ENCODE measurements around the gene ERMARD.

The ERMARD gene

DNA sequence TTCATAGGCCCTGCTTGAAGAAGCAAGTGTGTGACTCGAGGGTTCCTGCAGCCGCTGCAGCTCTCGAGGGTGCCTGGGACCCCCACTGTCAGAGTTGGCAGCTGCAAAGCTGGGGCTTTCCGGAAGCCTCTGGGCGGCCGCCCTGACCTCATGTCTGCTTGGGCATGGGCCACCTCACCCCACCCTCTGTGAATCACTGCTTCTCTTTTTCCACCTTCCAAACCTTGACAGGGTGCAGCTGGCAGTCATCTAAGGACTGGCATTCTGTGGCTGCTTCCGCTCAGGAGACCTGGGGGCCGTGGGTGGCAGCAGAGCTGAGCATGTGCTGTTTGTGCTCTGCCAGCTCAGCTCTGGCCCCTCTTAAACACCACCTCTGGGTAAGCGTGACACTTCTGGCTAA, 32.0 kb downstream of the ERMARD start:
- Histone ChIP-seq H3K4me1 (ENCODE audit: control insufficient read depth, insufficient read depth, low read length) (no peaks in the 10 kb centered on the region), H3K36me3 (ENCODE audit: control insufficient read depth, insufficient read depth, low read length) (no peaks in the 10 kb centered on the region), H3K4me3 (ENCODE audit: low read length) (no peak overlapping the region), H3K27ac (ENCODE audit: low read length) (no peak overlapping the region), H3K27me3 (ENCODE audit: control insufficient read depth, insufficient read depth, low read length) (no peaks in the 10 kb centered on the region), H3K9me3 (ENCODE audit: control insufficient read depth, insufficient read depth, low read length) (no peaks in the 10 kb centered on the region)
- no peak for DNase-seq (ENCODE audit: low read depth, low spot score)
- WGBS (ENCODE audit: insufficient coverage, insufficient read length): no CpG with 5 or more reads among the region's 9 CpGs

DNA sequence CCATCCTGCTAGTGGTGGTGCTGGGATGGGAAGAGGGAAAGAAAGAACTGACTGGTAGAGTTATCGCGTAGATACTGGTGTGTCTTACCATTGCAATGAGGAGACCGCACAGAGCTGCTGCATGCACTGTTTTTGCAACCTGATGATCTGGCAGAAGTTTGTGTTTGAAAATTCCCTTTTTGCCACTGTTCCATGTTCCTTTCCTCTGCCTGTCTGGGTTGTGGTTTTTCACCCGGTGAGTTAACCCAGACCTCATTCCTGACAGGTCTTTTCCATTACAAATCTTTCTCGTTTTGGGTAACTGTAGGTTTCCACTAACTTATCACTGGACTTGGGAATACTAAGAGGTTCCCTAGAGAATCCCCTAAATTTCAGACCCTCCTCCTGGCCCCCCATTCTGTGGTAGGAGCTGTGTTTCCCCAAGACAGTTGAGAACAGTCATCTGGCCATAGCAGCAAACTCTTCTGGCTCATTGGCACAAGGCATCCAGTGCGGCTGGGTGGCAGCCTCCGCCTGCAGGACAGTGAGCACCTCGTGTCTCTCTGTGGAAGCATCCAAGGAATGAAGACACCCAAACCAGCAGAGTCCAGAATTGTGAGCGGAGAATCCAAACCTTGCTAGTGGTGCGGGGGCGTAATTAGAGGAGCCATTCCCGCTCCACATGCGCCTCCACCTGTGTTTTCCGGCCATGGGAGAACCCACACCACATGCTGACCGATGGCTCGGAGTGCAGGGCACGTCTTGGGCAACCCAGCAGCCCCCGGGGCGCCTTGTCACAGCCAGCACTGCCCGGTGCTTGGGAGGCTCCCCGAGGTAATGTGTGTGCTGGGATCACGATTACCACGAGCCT, 32.8 kb downstream of the ERMARD start:
- no peaks in the 10 kb centered on the region for H3K4me1 ChIP-seq (ENCODE audit: control insufficient read depth, insufficient read depth, low read length)
- WGBS (ENCODE audit: insufficient coverage, insufficient read length): no CpG with 5 or more reads among the region's 23 CpGs
- no peaks in the 10 kb centered on the region for H3K27me3 ChIP-seq (ENCODE audit: control insufficient read depth, insufficient read depth, low read length)
- H3K36me3 ChIP-seq (ENCODE audit: control insufficient read depth, insufficient read depth, low read length): no peaks in the 10 kb centered on the region
- DNase-seq (ENCODE audit: low read depth, low spot score): no peak
- no peak overlapping the region for H3K27ac ChIP-seq (ENCODE audit: low read length)
- H3K9me3 ChIP-seq (ENCODE audit: control insufficient read depth, insufficient read depth, low read length): no peaks in the 10 kb centered on the region
- H3K4me3 ChIP-seq (ENCODE audit: low read length): no peak overlapping the region

DNA sequence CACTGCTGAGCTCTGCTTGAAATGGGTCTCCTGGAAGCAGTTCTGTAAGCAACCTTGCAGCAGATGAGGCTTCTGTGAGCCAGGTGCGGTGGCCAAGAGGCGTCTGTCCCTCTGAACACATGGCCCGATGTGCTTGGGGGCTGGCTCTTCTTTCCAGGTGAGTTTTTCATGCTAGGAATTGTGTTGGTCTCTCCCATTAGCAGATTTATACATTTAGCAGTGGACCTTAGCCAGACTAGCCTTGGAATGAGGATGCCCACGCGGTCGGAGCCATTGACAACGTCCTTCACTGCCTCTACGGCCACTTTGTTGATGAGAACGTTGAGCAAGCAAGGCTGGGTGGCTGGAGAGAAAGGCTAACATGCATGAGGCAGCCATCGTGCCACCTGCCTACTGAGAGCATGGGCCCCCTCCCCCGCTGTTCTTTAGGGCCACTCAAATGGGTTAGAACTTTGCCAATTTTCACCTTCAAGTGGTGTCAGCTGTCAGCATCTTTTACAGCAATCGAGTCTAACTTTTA, 33.5 kb downstream of the ERMARD start:
- no peak overlapping the region for H3K4me3 ChIP-seq (ENCODE audit: low read length)
- WGBS (ENCODE audit: insufficient coverage, insufficient read length): no CpG with 5 or more reads among the region's 12 CpGs
- no peak overlapping the region for H3K27ac ChIP-seq (ENCODE audit: low read length)
- no peaks in the 10 kb centered on the region for H3K9me3 ChIP-seq (ENCODE audit: control insufficient read depth, insufficient read depth, low read length)
- H3K27me3 ChIP-seq (ENCODE audit: control insufficient read depth, insufficient read depth, low read length): no peaks in the 10 kb centered on the region
- no peaks in the 10 kb centered on the region for H3K36me3 ChIP-seq (ENCODE audit: control insufficient read depth, insufficient read depth, low read length)
- no peak for DNase-seq (ENCODE audit: low read depth, low spot score)
- H3K4me1 ChIP-seq (ENCODE audit: control insufficient read depth, insufficient read depth, low read length): no peaks in the 10 kb centered on the region

DNA sequence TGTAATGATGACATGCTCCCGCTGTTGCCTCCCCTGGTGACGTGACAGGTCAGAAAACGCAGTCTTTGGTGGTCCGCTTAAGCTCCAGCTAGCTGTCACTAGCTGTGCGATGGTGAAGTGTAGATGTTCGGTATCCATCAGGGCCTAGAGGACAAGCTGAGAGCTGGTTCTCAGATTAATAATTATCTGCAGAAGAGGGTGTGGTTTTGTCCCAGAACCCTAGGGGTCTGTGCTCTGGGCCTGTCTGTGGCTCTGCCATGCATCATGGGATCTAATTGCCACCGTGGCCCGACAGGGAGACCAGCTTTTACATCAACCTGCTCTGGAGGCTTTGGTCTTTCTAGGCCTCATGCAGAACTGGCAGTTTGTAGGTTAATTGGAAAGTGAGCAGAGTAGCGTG, 34.1 kb downstream of the ERMARD start:
- WGBS (ENCODE audit: insufficient coverage, insufficient read length): no CpG with 5 or more reads among the region's 9 CpGs
- H3K4me1 ChIP-seq (ENCODE audit: control insufficient read depth, insufficient read depth, low read length): no peaks in the 10 kb centered on the region
- no peak overlapping the region for H3K27ac ChIP-seq (ENCODE audit: low read length)
- DNase-seq (ENCODE audit: low read depth, low spot score): no peak
- no peak overlapping the region for H3K4me3 ChIP-seq (ENCODE audit: low read length)
- H3K27me3 ChIP-seq (ENCODE audit: control insufficient read depth, insufficient read depth, low read length): no peaks in the 10 kb centered on the region
- H3K9me3 ChIP-seq (ENCODE audit: control insufficient read depth, insufficient read depth, low read length): no peaks in the 10 kb centered on the region
- no peaks in the 10 kb centered on the region for H3K36me3 ChIP-seq (ENCODE audit: control insufficient read depth, insufficient read depth, low read length)

DNA sequence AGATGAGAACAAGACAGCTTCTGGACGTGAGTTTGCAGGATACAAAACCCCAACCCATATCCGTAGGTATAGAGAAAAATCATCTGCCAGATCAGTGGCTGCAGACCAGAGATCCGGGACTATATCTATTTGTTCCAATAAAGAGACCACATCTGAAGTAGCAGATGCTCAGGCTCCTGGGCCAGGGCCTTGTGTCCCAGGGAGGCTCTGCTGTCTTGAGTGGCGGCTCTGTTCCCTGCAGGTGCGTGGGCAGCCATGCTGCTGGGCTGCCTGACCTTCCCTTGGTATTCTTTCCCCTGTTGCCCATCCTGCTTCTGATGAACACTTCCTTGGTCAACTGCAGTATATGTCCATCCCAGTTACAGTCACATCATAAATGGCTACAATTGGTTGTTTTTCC, 34.9 kb downstream of the ERMARD start:
- no peak overlapping the region for H3K27ac ChIP-seq (ENCODE audit: low read length)
- no CpG with 5 or more reads among the region's 5 CpGs for WGBS (ENCODE audit: insufficient coverage, insufficient read length)
- no peak for DNase-seq (ENCODE audit: low read depth, low spot score)

DNA sequence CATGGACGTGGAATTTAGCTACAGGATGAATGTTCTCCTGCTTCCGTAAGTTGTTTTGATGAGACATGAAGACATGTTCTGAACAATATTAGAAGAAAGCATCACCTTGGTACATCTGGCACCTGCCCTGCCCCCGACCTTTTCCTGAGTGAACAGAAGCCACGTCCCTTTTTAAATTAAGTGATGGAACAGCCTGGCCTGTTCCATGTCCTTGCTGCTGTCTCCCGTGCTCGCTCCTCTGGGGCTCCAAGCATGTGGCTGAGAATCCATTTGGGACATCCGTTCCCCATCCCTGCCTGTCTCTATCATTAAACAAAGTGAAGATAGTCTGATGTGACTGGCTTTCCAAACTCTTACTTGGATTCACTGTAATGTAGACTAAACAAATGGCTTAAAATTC, 36.4 kb downstream of the ERMARD start:
- Histone ChIP-seq H3K9me3 (ENCODE audit: control insufficient read depth, insufficient read depth, low read length) (no peaks in the 10 kb centered on the region), H3K27ac (ENCODE audit: low read length) (no peak overlapping the region), H3K4me3 (ENCODE audit: low read length) (no peak overlapping the region), H3K36me3 (ENCODE audit: control insufficient read depth, insufficient read depth, low read length) (no peaks in the 10 kb centered on the region), H3K4me1 (ENCODE audit: control insufficient read depth, insufficient read depth, low read length) (no peaks in the 10 kb centered on the region), H3K27me3 (ENCODE audit: control insufficient read depth, insufficient read depth, low read length) (no peaks in the 10 kb centered on the region)
- WGBS (ENCODE audit: insufficient coverage, insufficient read length): no CpG with 5 or more reads among the region's 7 CpGs
- DNase-seq (ENCODE audit: low read depth, low spot score): no peak

More for the DNA sequence above, 34.9 kb downstream of the ERMARD start:
- Histone ChIP-seq H3K27me3 (ENCODE audit: control insufficient read depth, insufficient read depth, low read length) (no peaks in the 10 kb centered on the region), H3K4me3 (ENCODE audit: low read length) (no peak overlapping the region), H3K4me1 (ENCODE audit: control insufficient read depth, insufficient read depth, low read length) (no peaks in the 10 kb centered on the region), H3K9me3 (ENCODE audit: control insufficient read depth, insufficient read depth, low read length) (no peaks in the 10 kb centered on the region), H3K36me3 (ENCODE audit: control insufficient read depth, insufficient read depth, low read length) (no peaks in the 10 kb centered on the region)

DNA sequence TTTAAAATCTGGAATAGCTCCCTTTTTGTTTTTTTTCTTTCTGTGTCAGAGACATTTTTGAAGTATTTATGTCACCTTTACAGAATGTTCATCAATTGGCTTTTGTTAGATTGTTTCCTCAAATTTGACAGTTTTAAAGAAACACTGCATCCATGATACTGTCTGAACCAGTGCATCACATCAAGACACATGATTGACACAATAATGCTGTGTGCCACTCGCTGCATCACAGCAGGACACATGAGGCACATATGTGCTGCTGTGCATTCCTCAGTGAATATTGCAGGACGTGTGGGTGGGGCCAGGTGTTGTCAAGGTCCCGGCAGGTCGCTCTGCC, 37.4 kb downstream of the ERMARD start:
- Histone ChIP-seq H3K27ac (ENCODE audit: low read length) (no peak overlapping the region), H3K27me3 (ENCODE audit: control insufficient read depth, insufficient read depth, low read length) (no peaks in the 10 kb centered on the region), H3K9me3 (ENCODE audit: control insufficient read depth, insufficient read depth, low read length) (no peaks in the 10 kb centered on the region), H3K4me1 (ENCODE audit: control insufficient read depth, insufficient read depth, low read length) (no peaks in the 10 kb centered on the region), H3K4me3 (ENCODE audit: low read length) (no peak overlapping the region), H3K36me3 (ENCODE audit: control insufficient read depth, insufficient read depth, low read length) (no peaks in the 10 kb centered on the region)
- DNase-seq (ENCODE audit: low read depth, low spot score): no peak
- WGBS (ENCODE audit: insufficient coverage, insufficient read length): no CpG with 5 or more reads among the region's 4 CpGs

DNA sequence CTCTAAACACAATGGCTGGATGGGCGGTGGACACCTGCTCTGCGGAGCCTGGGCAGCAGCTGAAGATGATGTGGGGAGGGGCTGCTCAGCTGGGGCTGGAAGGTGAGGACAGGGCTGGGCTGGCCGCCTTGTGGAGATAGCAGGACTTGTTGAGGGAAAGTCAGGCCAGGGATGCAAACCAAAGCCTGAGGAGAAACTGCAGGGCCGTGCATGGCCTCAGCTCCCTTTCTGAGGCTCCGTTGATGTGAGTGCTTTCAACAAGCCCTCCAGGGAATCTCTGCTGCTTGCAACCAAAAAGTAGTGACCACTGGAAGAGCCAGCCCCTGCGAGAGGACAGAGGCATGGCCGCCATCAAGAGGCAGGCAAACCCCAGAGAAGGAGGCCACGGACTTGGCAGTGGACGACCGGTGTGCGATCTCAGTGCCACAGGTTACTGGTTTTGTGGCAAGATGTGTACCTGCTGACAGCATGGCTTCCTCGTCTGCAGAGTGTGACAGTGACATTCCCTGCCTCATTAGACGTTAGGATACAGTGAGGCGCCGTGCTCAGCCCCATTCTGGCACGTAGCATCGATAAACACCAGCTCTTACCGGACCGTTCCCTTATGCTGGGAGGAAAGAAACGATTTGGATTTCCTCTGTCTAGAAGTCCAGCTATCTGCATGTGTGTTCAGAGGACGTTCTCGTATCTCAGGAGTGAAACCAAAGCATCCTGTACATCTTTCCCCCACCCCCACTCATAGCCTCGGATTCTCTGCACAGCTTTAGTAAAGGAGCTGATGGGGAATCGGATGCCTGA, 37.9 kb downstream of the ERMARD start:
- H3K4me3 ChIP-seq (ENCODE audit: low read length): no peak overlapping the region
- H3K36me3 ChIP-seq (ENCODE audit: control insufficient read depth, insufficient read depth, low read length): no peaks in the 10 kb centered on the region
- DNase-seq (ENCODE audit: low read depth, low spot score): no peak
- H3K9me3 ChIP-seq (ENCODE audit: control insufficient read depth, insufficient read depth, low read length): no peaks in the 10 kb centered on the region
- H3K27me3 ChIP-seq (ENCODE audit: control insufficient read depth, insufficient read depth, low read length): no peaks in the 10 kb centered on the region
- no peak overlapping the region for H3K27ac ChIP-seq (ENCODE audit: low read length)
- no peaks in the 10 kb centered on the region for H3K4me1 ChIP-seq (ENCODE audit: control insufficient read depth, insufficient read depth, low read length)
- WGBS (ENCODE audit: insufficient coverage, insufficient read length): no CpG with 5 or more reads among the region's 24 CpGs

DNA sequence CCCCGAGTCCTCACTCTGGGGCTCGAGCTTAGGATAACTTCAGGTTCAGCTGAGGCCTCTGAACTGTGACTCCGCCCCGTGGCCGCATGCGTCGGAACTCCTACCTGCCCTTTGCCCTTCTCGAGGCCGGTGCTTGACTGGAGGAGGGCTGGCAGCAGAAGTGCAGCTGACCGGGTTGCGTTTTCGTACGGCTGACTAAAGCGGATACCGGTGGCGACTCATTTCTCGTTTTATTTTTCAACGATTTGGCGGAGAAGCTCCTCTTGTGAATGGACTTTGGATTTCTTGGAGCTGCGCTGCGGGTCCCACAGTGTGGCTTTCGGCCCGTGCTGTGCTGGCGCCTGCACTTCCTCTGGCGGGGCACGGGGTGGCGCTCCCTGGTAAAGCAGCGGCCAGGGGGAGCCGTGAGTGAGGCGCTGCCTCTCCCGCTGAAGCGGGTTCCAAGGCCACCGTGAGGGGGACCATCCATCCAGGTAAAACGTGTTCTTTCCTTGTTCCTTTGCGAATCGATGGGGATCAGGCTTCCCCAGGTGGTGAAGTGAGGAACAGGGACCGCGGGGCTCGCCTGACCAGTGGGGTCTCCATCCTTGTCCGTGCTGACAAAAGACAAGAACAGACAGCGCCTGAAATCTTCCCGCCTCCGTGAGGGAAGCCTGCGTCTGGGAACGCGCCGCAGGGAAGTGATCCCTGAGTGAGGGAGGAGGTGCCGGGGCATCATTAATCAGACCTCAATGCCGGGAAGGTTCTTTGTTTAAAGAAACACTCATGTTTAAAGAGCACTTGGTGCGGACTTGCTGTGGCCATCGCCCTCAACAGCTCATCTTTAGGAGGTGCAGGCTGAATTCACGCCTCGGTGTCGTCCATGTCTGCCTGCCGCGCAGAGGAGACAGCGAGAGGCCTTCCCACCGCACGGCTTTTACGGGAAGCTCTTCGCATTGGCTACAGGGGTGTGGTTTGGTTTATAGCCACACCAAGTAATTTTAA, 38.8 kb downstream of the ERMARD start:
- WGBS (ENCODE audit: insufficient coverage, insufficient read length): no CpG with 5 or more reads among the region's 61 CpGs
- Histone ChIP-seq H3K4me3 (ENCODE audit: low read length) (peak overlapping the region; percentile 23; the same call in 1 of the 2 replicates), H3K9me3 (ENCODE audit: control insufficient read depth, insufficient read depth, low read length) (no peaks in the 10 kb centered on the region), H3K27ac (ENCODE audit: low read length) (no peak overlapping the region), H3K4me1 (ENCODE audit: control insufficient read depth, insufficient read depth, low read length) (no peaks in the 10 kb centered on the region), H3K27me3 (ENCODE audit: control insufficient read depth, insufficient read depth, low read length) (no peaks in the 10 kb centered on the region), H3K36me3 (ENCODE audit: control insufficient read depth, insufficient read depth, low read length) (no peaks in the 10 kb centered on the region)
- peak; percentile 43 for DNase-seq (ENCODE audit: low read depth, low spot score)

DNA sequence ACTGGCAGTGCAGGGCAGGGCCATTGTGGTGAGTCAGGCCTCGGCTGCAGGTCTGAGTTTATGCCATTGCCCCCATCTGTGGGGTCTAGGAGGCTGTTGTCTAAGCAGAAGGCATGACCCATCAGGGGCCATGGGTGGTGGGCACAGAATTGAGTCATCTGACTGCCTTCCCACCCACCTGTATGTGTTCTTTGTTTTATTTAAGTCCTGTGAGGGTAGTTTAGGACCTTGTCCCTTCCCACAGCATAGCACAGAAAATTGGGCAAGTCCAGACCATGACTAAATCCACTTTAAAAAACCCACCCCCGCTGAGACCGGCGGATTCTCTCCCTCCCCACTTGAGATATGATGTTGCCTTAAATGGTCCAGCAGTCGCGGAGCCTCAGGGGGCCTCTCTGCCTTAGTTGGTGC, 40.3 kb downstream of the ERMARD start:
- Histone ChIP-seq H3K9me3 (ENCODE audit: control insufficient read depth, insufficient read depth, low read length) (no peaks in the 10 kb centered on the region), H3K36me3 (ENCODE audit: control insufficient read depth, insufficient read depth, low read length) (no peaks in the 10 kb centered on the region), H3K4me1 (ENCODE audit: control insufficient read depth, insufficient read depth, low read length) (no peaks in the 10 kb centered on the region), H3K27me3 (ENCODE audit: control insufficient read depth, insufficient read depth, low read length) (no peaks in the 10 kb centered on the region), H3K4me3 (ENCODE audit: low read length) (no peak overlapping the region), H3K27ac (ENCODE audit: low read length) (no peak overlapping the region)
- no peak for DNase-seq (ENCODE audit: low read depth, low spot score)
- WGBS (ENCODE audit: insufficient coverage, insufficient read length): no CpG with 5 or more reads among the region's 6 CpGs
